ENCODE results near the gene PIK3C2G.

Gene PIK3C2G

GRCh38 chr12:18296909-18297280 lies 35.6 kb downstream of the PIK3C2G start:
- H3K27ac ChIP-seq (ENCODE audit: poor library complexity, severe bottlenecking): no peak overlapping the region
- H3K36me3 ChIP-seq (ENCODE audit: low read depth): no peaks in the 10 kb centered on the region
- no peak for TF ChIP-seq CTCF (IDR thresholded peaks at IDR 0.05; ENCODE audit: poor library complexity, severe bottlenecking)
- no peaks in the 10 kb centered on the region for H3K9me3 ChIP-seq (ENCODE audit: severe bottlenecking)
- DNase-seq (ENCODE audit: low spot score) (no peak), ATAC-seq (ENCODE audit: low read depth) (no peak)
- H3K27me3 ChIP-seq (ENCODE audit: insufficient read depth, poor library complexity, severe bottlenecking): no peaks in the 10 kb centered on the region
- H3K4me1 ChIP-seq (ENCODE audit: insufficient read depth, poor library complexity, severe bottlenecking): no peaks in the 10 kb centered on the region
- no peak overlapping the region for H3K4me3 ChIP-seq (ENCODE audit: severe bottlenecking)

GRCh38 chr12:18297902-18298301 lies 36.6 kb downstream of the PIK3C2G start:
- H3K4me3 ChIP-seq (ENCODE audit: severe bottlenecking): no peak overlapping the region
- H3K36me3 ChIP-seq (ENCODE audit: low read depth): no peaks in the 10 kb centered on the region
- no peak for ATAC-seq (ENCODE audit: low read depth)
- H3K27ac ChIP-seq (ENCODE audit: poor library complexity, severe bottlenecking): no peak overlapping the region
- no peaks in the 10 kb centered on the region for H3K9me3 ChIP-seq (ENCODE audit: severe bottlenecking)
- H3K27me3 ChIP-seq (ENCODE audit: insufficient read depth, poor library complexity, severe bottlenecking): no peaks in the 10 kb centered on the region
- H3K4me1 ChIP-seq (ENCODE audit: insufficient read depth, poor library complexity, severe bottlenecking): no peaks in the 10 kb centered on the region
- no peak for DNase-seq (ENCODE audit: low spot score)
- no peak for TF ChIP-seq CTCF (IDR thresholded peaks at IDR 0.05; ENCODE audit: poor library complexity, severe bottlenecking)

GRCh38 chr12:18302809-18303430 lies 41.6 kb downstream of the PIK3C2G start:
- Histone ChIP-seq H3K27me3 (ENCODE audit: insufficient read depth, poor library complexity, severe bottlenecking) (no peaks in the 10 kb centered on the region), H3K9me3 (ENCODE audit: severe bottlenecking) (no peaks in the 10 kb centered on the region), H3K4me3 (ENCODE audit: severe bottlenecking) (no peak overlapping the region), H3K36me3 (ENCODE audit: low read depth) (no peaks in the 10 kb centered on the region), H3K27ac (ENCODE audit: poor library complexity, severe bottlenecking) (no peak overlapping the region), H3K4me1 (ENCODE audit: insufficient read depth, poor library complexity, severe bottlenecking) (no peaks in the 10 kb centered on the region)
- TF ChIP-seq CTCF (IDR thresholded peaks at IDR 0.05; ENCODE audit: poor library complexity, severe bottlenecking): no peak
- no peak for ATAC-seq (ENCODE audit: low read depth)
- DNase-seq (ENCODE audit: low spot score): no peak

GRCh38 chr12:18304609-18305008 lies 43.3 kb downstream of the PIK3C2G start:
- Histone ChIP-seq H3K4me3 (ENCODE audit: severe bottlenecking) (no peak overlapping the region), H3K9me3 (ENCODE audit: severe bottlenecking) (no peaks in the 10 kb centered on the region), H3K36me3 (ENCODE audit: low read depth) (no peaks in the 10 kb centered on the region), H3K27ac (ENCODE audit: poor library complexity, severe bottlenecking) (no peak overlapping the region), H3K27me3 (ENCODE audit: insufficient read depth, poor library complexity, severe bottlenecking) (no peaks in the 10 kb centered on the region), H3K4me1 (ENCODE audit: insufficient read depth, poor library complexity, severe bottlenecking) (no peaks in the 10 kb centered on the region)
- TF ChIP-seq CTCF (IDR thresholded peaks at IDR 0.05; ENCODE audit: poor library complexity, severe bottlenecking): no peak
- ATAC-seq (ENCODE audit: low read depth): no peak
- DNase-seq (ENCODE audit: low spot score): no peak

- Histone ChIP-seq H3K4me1 (ENCODE audit: insufficient read depth, poor library complexity, severe bottlenecking) (no peaks in the 10 kb centered on the region), H3K36me3 (ENCODE audit: low read depth) (no peaks in the 10 kb centered on the region), H3K4me3 (ENCODE audit: severe bottlenecking) (no peak overlapping the region), H3K27ac (ENCODE audit: poor library complexity, severe bottlenecking) (no peak overlapping the region), H3K9me3 (ENCODE audit: severe bottlenecking) (no peaks in the 10 kb centered on the region), H3K27me3 (ENCODE audit: insufficient read depth, poor library complexity, severe bottlenecking) (no peaks in the 10 kb centered on the region)
- no peak for TF ChIP-seq CTCF (IDR thresholded peaks at IDR 0.05; ENCODE audit: poor library complexity, severe bottlenecking)
- ATAC-seq (ENCODE audit: low read depth) (no peak), DNase-seq (ENCODE audit: low spot score) (no peak)
These were observed 45.0 kb downstream of the PIK3C2G start for GRCh38 chr12:18306311-18306710.
